ENCODE data around the gene SRGN. TPM values are rescaled to one million over a fixed set of nuclear protein-coding genes. Genes with fewer than 3 reads are reported as not detected.
A peak's percentile ranks its signal among the peaks of the same experiment; 100 is the strongest.

The SRGN gene
- total RNA-seq, 1 experiment from 2014 or later: 865 TPM

GRCh38 chr10:69090685-69091084 is 2.8 kb downstream of the SRGN start:
- peak; percentile 63 for DNase-seq (ENCODE audit: low read depth)

GRCh38 chr10:69091143-69091651 is 3.3 kb downstream of the SRGN start:
- no peak for DNase-seq (ENCODE audit: low read depth)

DNA sequence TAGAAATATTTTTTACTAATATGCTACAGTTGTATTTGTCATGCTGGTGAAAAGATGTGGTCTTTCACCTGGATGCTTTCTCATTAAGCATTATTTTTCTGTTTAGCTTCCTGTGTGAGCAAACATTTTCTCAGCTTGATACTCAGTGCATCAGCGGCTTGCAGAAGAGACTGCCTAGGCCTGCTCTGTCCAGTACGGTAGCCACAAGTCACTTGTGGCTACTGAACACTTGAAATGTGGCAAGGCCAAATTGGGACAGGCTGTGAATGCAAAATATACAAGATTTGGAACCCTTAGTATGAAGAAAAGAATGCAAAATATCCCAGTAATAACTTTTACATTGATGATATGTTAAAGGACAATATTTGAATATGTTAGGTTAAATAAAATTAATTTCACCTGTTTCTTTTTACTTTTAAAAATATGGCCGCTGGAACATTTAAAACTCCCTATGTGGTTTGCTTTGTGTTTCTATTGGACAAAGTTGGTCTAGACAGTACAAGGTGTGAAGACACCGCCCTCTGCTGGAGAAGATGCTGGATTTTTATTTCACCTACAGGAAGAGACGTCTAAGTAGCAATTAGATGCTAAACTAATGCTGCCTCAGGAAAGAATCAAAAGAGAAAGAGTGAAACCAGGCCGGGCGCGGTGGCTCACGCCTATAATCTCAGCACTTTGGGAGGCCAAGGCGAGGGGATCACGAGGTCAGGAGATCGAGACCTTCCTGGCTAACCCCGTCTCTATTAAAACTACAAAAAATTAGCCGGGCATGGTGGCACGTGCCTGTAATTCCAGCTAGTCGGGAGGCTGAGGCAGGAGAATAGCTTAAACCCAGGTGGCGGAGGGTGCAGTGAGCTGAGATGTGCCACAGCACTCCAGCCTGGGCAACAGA is 5.3 kb downstream of the SRGN start:
- DNase-seq (ENCODE audit: low read depth): peak; percentile 87

- peak; percentile 46 for DNase-seq (ENCODE audit: low read depth)
These were observed 6.0 kb downstream of the SRGN start for GRCh38 chr10:69093933-69094332.

- DNase-seq (ENCODE audit: low read depth): no peak
These were observed 8.1 kb downstream of the SRGN start for GRCh38 chr10:69096045-69096444.

GRCh38 chr10:69097729-69098128 is 9.8 kb downstream of the SRGN start:
- no peak for DNase-seq (ENCODE audit: low read depth)

DNA sequence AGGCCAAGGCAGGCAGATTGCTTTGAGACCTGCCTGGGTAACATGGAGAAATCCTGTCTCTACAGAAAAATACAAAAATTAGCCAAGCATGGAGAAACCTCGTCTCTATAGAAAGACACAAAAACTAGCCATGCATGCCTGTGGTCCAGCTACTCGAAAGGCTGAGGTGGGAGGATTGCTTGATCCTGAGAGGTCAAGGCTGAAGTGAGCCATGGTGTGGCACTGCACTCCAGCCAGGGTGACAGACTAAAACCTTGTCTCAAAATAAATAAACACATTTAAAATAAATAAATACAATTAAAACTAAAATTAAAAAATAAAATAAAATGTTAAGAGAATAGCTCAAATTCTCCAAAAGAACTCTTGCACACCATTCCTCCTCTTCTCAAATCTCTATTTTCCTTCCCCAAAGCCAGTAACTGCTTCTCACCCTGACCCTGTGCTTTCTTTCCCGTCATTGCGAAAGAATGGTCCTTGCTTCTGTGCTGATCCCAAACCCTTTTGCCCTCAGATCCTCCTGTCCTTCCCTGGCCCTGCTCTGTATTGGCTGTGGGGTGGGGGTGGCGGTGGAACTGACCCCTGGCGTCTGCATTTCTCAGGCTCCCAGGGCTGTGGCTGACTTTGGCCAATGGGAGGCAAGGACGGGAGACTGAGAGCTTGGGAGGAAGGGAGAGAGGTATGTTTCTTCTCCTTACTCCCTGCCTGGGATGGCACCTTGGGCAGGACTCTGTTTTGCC is 12.4 kb downstream of the SRGN start:
- no peak for DNase-seq (ENCODE audit: low read depth)

- peak; percentile 79 for DNase-seq (ENCODE audit: low read depth)
These were observed 13.7 kb downstream of the SRGN start for GRCh38 chr10:69101451-69102095.

GRCh38 chr10:69102440-69102839 is 14.5 kb downstream of the SRGN start:
- DNase-seq (ENCODE audit: low read depth): no peak

DNA sequence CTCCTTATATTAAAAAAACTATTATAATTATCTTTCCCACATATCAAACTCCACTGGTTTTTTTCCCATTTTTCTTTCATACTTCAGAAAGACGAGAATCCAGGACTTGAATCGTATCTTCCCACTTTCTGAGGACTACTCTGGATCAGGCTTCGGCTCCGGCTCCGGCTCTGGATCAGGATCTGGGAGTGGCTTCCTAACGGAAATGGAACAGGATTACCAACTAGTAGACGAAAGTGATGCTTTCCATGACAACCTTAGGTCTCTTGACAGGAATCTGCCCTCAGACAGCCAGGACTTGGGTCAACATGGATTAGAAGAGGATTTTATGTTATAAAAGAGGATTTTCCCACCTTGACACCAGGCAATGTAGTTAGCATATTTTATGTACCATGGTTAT is 15.9 kb downstream of the SRGN start:
- no peak for DNase-seq (ENCODE audit: low read depth)

- DNase-seq (ENCODE audit: low read depth): no peak
These were observed 17.3 kb downstream of the SRGN start for GRCh38 chr10:69104994-69105790.

DNA sequence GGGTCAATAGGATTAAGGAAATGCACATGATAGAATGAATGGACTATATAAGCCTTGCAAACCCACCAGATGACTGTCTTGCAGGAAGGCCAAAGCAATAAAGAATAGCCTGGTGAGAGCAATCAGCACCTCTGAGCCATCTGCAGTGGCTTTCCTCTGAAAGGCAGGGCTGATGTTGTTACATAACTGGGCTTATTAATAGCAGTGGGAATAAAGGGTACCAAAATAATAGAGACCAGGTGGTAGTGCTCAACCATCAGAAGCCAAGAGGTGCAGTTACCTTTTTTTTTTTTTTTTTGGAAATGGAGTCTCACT is 19.2 kb downstream of the SRGN start:
- no peak for DNase-seq (ENCODE audit: low read depth)

GRCh38 chr10:69107699-69108098 is 19.8 kb downstream of the SRGN start:
- no peak for DNase-seq (ENCODE audit: low read depth)

DNA sequence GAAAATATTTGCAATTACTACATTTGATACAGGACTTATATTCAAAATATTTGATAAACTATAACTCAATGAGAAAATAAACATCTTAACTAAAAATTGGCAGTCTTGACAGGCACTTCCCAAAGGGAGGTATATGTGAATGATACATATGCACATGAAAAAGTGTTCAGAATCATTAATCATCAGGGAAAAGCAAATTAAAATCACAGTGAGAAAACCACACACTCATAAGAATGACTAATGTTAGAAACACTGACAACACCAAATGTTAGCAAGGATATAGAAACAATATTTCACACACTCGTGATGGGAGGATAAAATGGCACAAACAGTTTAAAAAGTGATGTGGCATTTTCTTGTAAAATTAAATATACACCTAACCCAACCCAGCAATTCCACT is 32.0 kb downstream of the SRGN start:
- DNase-seq (ENCODE audit: low read depth): peak; percentile 22

DNA sequence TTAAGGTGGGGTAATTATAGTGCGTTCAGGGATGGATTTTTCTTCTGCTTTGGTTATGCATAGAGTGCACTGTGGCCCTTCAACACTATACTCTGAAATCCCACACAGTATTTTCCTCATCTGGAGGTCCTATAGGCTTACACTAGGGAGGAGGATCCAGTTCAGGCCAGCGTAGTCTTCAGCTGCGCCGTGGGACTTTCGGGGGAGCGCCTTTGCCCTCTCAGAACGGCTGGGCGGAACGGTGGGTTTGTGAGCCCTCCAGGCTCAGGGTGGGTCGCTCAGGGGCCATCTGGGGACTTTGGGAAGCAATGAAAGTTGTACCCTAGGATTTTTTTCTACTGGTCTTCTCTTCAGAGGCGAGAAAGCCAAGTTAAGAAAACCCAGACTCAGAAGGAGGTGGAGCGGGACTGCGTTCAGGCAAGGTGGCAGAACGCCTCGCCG is 35.4 kb downstream of the SRGN start:
- no peak for DNase-seq (ENCODE audit: low read depth)

DNA sequence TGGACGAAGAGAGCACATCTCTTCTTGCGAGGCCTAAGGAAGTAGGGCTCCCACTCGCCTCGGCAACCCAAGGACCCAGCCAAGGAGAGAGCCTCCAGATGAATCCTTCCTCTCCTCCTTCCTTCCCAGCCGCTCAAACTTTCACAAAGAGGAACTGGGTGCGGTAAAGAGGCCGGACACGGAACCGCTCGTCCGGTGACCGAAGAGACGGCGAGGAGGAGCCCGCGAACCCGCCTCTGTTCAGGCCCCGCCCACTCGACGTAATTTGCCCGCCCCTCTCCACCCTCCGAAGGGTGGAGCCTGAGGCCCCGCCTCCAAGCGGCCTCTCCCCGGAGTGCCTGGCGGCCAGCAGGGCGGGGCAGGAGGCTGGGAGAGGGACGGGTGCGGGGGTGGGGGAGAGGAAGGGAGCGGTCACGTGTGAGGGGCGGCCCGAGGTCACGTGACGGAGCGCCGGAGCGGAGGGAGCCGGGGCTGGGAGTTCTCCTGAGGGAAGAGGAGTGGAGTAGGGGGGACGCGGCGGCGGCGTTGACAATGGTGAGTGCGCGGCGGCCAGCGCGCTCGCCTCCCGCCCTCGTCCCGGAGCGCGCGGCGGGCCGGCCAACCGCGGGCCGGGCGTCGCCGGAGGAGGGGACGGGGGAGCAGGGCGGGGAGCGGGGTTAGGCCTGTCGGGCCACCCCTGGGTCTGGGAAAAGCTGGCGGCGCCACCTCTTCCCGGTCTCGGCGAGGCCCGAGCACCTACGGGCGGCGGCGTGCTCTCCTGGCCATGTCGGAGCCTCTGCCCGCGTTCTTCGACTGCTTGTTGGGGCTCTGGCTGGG is 36.1 kb downstream of the SRGN start, which contains the start of gene VPS26A:
Gene VPS26A (plus strand): TSS at position 432 of the 816 bp plus-strand sequence. CDS start 100 bp downstream, at position 532.
- DNase-seq (ENCODE audit: low read depth): peak; percentile 96

DNA sequence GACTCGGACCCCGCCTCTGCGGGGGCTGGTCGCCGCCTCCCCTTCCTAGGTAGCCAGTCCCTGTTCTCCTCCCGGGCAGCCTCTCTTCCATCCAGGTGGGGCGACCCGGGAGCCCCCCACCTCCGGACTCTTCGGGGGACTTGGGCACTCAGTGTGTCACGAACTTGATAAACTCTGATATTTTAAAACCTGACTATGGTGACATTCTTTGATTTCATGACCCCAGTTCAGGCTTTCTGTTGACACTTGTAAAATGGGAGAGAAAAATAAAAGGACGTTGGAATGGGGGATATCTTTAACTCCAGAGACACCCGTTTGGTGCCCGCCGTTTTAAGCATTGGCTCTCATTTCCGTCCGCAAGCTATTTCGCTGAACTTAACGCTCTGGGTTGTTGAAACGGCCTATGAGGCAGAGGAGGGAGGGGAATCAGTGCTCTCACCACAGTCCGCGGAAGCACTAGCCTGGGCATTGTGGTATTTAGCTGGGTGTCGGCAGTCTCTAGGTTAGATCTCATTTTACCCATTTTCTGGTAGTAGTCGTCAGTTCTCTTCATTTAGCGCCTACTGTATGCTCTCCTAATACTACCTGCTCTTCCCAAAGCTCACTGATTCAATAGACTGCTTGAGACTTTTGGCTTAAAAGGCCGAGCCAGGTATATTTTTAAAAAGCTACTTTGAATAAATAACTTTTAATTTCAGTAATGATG is 36.8 kb downstream of the SRGN start:
- peak; percentile 78 for DNase-seq (ENCODE audit: low read depth)

- DNase-seq (ENCODE audit: low read depth): no peak
These were observed 37.7 kb downstream of the SRGN start for GRCh38 chr10:69125554-69125953.

DNA sequence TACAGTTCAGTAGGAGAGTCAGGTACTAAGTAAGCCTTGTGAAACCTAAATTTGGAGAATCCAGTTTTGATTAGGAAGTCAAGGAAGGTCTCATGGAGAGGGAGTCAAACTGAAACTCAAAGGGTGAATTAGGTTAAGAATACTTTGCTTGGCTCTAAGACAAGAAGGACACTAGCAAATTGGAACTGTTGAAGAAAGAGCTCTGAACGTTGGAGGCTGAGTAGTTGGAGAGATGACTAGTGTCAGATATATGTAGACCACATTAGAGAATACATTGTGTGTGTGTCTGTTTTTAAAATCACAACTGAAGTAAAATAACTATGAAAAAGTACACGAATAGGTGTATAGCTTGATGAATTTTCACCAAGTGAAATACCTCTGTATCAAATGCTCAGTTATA is 42.3 kb downstream of the SRGN start:
- DNase-seq (ENCODE audit: low read depth): peak; percentile 41

DNA sequence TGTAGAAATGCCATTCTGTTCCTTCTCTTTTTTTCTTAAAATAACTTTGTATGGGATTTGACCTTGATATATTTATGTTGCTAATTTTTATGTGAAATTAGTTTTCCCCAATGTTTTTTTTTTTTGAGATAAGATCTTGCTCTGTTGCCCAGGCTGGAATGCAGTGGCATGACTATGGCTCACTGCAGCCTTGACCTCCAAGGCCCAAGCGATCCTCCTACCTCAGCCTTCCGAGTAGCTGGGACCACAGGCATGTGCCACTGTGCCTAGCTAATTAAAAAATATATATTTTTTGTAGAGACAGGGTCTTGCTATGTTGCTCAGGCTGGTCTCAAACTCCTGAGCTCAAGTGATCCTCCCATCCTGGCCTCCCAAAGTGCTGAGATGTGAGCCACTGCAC is 52.1 kb downstream of the SRGN start:
- DNase-seq (ENCODE audit: low read depth): peak; percentile 39
